Measurements from ENCODE around the gene RENBP.

The RENBP gene

GRCh38 chrX:153966841-153967535, 22.5 kb upstream of the RENBP start:
- no peak for TF ChIP-seq CTCF (IDR thresholded peaks at IDR 0.05; ENCODE audit: control insufficient read depth, extremely low read depth, insufficient read depth)
- DNase-seq (ENCODE audit: low read depth), result no peak
- peak overlapping the region; percentile 69 for H3K4me3 ChIP-seq (ENCODE audit: low read depth, low read length)

GRCh38 chrX:153966283-153966688, 21.8 kb upstream of the RENBP start:
- no peak for DNase-seq (ENCODE audit: low read depth)
- no peak for TF ChIP-seq CTCF (IDR thresholded peaks at IDR 0.05; ENCODE audit: control insufficient read depth, extremely low read depth, insufficient read depth)

GRCh38 chrX:153965406-153965805, 21.0 kb upstream of the RENBP start:
- DNase-seq (ENCODE audit: low read depth), result no peak
- no peak overlapping the region for H3K4me3 ChIP-seq (ENCODE audit: low read depth, low read length)
- TF ChIP-seq CTCF (IDR thresholded peaks at IDR 0.05; ENCODE audit: control insufficient read depth, extremely low read depth, insufficient read depth), result no peak

More at GRCh38 chrX:153966283-153966688, 21.8 kb upstream of the RENBP start:
- peak overlapping the region; percentile 69 for H3K4me3 ChIP-seq (ENCODE audit: low read depth, low read length)

GRCh38 chrX:153964105-153964504, 19.7 kb upstream of the RENBP start:
- TF ChIP-seq CTCF (IDR thresholded peaks at IDR 0.05; ENCODE audit: control insufficient read depth, extremely low read depth, insufficient read depth), result no peak
- no peak for DNase-seq (ENCODE audit: low read depth)
- H3K4me3 ChIP-seq (ENCODE audit: low read depth, low read length), result no peak overlapping the region

GRCh38 chrX:153963546-153963945, 19.1 kb upstream of the RENBP start:
- no peak for DNase-seq (ENCODE audit: low read depth)
- no peak for TF ChIP-seq CTCF (IDR thresholded peaks at IDR 0.05; ENCODE audit: control insufficient read depth, extremely low read depth, insufficient read depth)
- H3K4me3 ChIP-seq (ENCODE audit: low read depth, low read length), result no peak overlapping the region

- H3K4me3 ChIP-seq (ENCODE audit: low read depth, low read length), result no peak overlapping the region
- no peak for TF ChIP-seq CTCF (IDR thresholded peaks at IDR 0.05; ENCODE audit: control insufficient read depth, extremely low read depth, insufficient read depth)
- DNase-seq (ENCODE audit: low read depth), result no peak
Measured at GRCh38 chrX:153961292-153961691, 16.8 kb upstream of the RENBP start.

GRCh38 chrX:153960786-153961185, 16.3 kb upstream of the RENBP start:
- TF ChIP-seq CTCF (IDR thresholded peaks at IDR 0.05; ENCODE audit: control insufficient read depth, extremely low read depth, insufficient read depth), result no peak
- no peak overlapping the region for H3K4me3 ChIP-seq (ENCODE audit: low read depth, low read length)
- no peak for DNase-seq (ENCODE audit: low read depth)

All from LNCaP clone FGC (cell line).